HEK293 (cell line): ENCODE data around the gene WNT11.

Experiments
- CTCF ChIA-PET: fragments of 350-600 bp; formaldehyde crosslinking; extraction: SDS; loops from one replicate; lab custom pipeline; 2021; ENCODE audit warnings: antibody characterized with exemption; lab: Yijun Ruan, JAX
- POLR2A ChIA-PET: fragments of 300-600 bp; formaldehyde crosslinking; extraction: SDS; loops from one replicate; lab custom pipeline; 2020; ENCODE audit warnings: antibody characterized with exemption, inconsistent platforms; lab: Yijun Ruan, JAX
- H3K27ac ChIP-seq: fragments of 200-500 bp; sonication (Bioruptor generic); 2 replicates; pipeline ENCODE4 v1.5.1; 2014; ENCODE audit warnings: low read depth, low read length, control low read depth, inconsistent platforms; ENCODE audit errors: extremely low read depth
- H3K36me3 ChIP-seq, 2 experiments: fragments of 200-500 bp in 1 of 2; sonication (Bioruptor generic) in 1 of 2; 1 replicate in 1 of 2; 2 replicates in 1 of 2; pipeline ENCODE4 v1.5.1; 2014 to 2017; ENCODE audit warnings: inconsistent platforms in 2 of 2, low read length in 2 of 2; ENCODE audit not compliant: control insufficient read depth in 2 of 2, insufficient read depth in 1 of 2
- H3K4me1 ChIP-seq: fragments of 200-500 bp; sonication (Bioruptor generic); 2 replicates; pipeline ENCODE4 v1.5.1; 2014; ENCODE audit warnings: mild to moderate bottlenecking, low read length, inconsistent platforms; ENCODE audit not compliant: control insufficient read depth, insufficient read depth
- H3K4me3 ChIP-seq: 2 replicates; pipeline ENCODE4 v1.5.1; 2011; ENCODE audit warnings: low read depth, mild to moderate bottlenecking, control low read depth, low read length, moderate library complexity
- H3K9me3 ChIP-seq: fragments of 200-500 bp; sonication (Bioruptor generic); 2 replicates; pipeline ENCODE4 v1.5.1; 2014; ENCODE audit warnings: low read depth, low read length, inconsistent platforms; ENCODE audit not compliant: control insufficient read depth, insufficient read depth
- FEZF1 ChIP-seq: fragments of 450-650 bp; formaldehyde crosslinking; IDR thresholded peaks from 2 replicates; pipeline ENCODE4 v1.5.1; 2016; ENCODE audit warnings: missing biosample characterization, missing genetic modification characterization
- KLF1 ChIP-seq: fragments of 450-650 bp; formaldehyde crosslinking; IDR thresholded peaks from 2 replicates; pipeline ENCODE4 v1.5.1; 2016; ENCODE audit warnings: missing biosample characterization, missing genetic modification characterization
- PRDM2 ChIP-seq: fragments of 450-650 bp; formaldehyde crosslinking; IDR thresholded peaks from 2 replicates; pipeline ENCODE4 v1.5.1; 2016; ENCODE audit warnings: missing biosample characterization, missing genetic modification characterization, borderline replicate concordance
- PRDM6 ChIP-seq: fragments of 450-650 bp; formaldehyde crosslinking; IDR thresholded peaks from 2 replicates; pipeline ENCODE4 v1.5.1; 2017; ENCODE audit warnings: missing biosample characterization, missing genetic modification characterization
- ZBTB48 ChIP-seq: fragments of 450-650 bp; formaldehyde crosslinking; IDR thresholded peaks from 2 replicates; pipeline ENCODE4 v1.5.1; 2016; ENCODE audit warnings: missing biosample characterization, missing genetic modification characterization
- ZFP3 ChIP-seq: fragments of 450-650 bp; formaldehyde crosslinking; IDR thresholded peaks from 2 replicates; pipeline ENCODE4 v1.5.1; 2016; ENCODE audit warnings: low read depth, missing biosample characterization, missing genetic modification characterization
- ZNF140 ChIP-seq: fragments of 450-650 bp; formaldehyde crosslinking; IDR thresholded peaks from 2 replicates; pipeline ENCODE4 v1.5.1; 2016; ENCODE audit warnings: missing biosample characterization, missing genetic modification characterization
- ZNF184 ChIP-seq: fragments of 450-650 bp; IDR thresholded peaks from 2 replicates; pipeline ENCODE4 v1.5.1; 2018; ENCODE audit warnings: missing biosample characterization, mild to moderate bottlenecking, missing genetic modification characterization
- ZNF239 ChIP-seq: fragments of 450-650 bp; formaldehyde crosslinking; IDR thresholded peaks from 2 replicates; pipeline ENCODE4 v1.5.1; 2016; ENCODE audit warnings: missing biosample characterization, missing genetic modification characterization
- ZNF26 ChIP-seq: fragments of 450-650 bp; formaldehyde crosslinking; IDR thresholded peaks from 2 replicates; pipeline ENCODE4 v1.5.1; 2016; ENCODE audit warnings: missing biosample characterization, missing genetic modification characterization
- ZNF341 ChIP-seq: fragments of 450-650 bp; formaldehyde crosslinking; IDR thresholded peaks from 2 replicates; pipeline ENCODE4; 2016; ENCODE audit warnings: low read depth, missing biosample characterization, missing genetic modification characterization
- ZNF366 ChIP-seq: fragments of 450-650 bp; formaldehyde crosslinking; conservative IDR thresholded peaks from 2 replicates; pipeline ENCODE4 v1.5.1; 2016; ENCODE audit warnings: missing biosample characterization, missing genetic modification characterization
- ZNF426 ChIP-seq: fragments of 450-650 bp; formaldehyde crosslinking; IDR thresholded peaks from 2 replicates; pipeline ENCODE4 v1.5.1; 2017; ENCODE audit warnings: missing biosample characterization, missing genetic modification characterization, mild to moderate bottlenecking, inconsistent platforms, moderate library complexity
- ZNF48 ChIP-seq: fragments of 450-650 bp; formaldehyde crosslinking; IDR thresholded peaks from 2 replicates; pipeline ENCODE4 v1.5.1; 2016; ENCODE audit warnings: missing biosample characterization, missing genetic modification characterization
- ZNF521 ChIP-seq: fragments of 450-650 bp; formaldehyde crosslinking; IDR thresholded peaks from 2 replicates; pipeline ENCODE4 v1.5.1; 2017; ENCODE audit warnings: missing biosample characterization, mild to moderate bottlenecking, missing genetic modification characterization
- ZNF555 ChIP-seq: fragments of 450-650 bp; formaldehyde crosslinking; conservative IDR thresholded peaks from 2 replicates; pipeline ENCODE4 v1.5.1; 2017; ENCODE audit warnings: missing biosample characterization, mild to moderate bottlenecking, missing genetic modification characterization, inconsistent platforms
- ZNF600 ChIP-seq: fragments of 450-650 bp; formaldehyde crosslinking; IDR thresholded peaks from 2 replicates; pipeline ENCODE4 v1.5.1; 2016; ENCODE audit warnings: missing biosample characterization, missing genetic modification characterization
- ZNF623 ChIP-seq: fragments of 450-650 bp; formaldehyde crosslinking; IDR thresholded peaks from 2 replicates; pipeline ENCODE4 v1.5.1; 2016; ENCODE audit warnings: missing biosample characterization, missing genetic modification characterization
- ZNF626 ChIP-seq: fragments of 450-650 bp; sonication (Bioruptor Pico); formaldehyde crosslinking; IDR thresholded peaks from 2 replicates; pipeline ENCODE4 v1.5.1; 2018; ENCODE audit warnings: missing biosample characterization, missing genetic modification characterization, inconsistent platforms
- ZNF76 ChIP-seq: fragments of 450-650 bp; formaldehyde crosslinking; IDR thresholded peaks from 2 replicates; pipeline ENCODE4; 2016; ENCODE audit warnings: low read depth, missing biosample characterization, missing genetic modification characterization, borderline replicate concordance
- ZNF768 ChIP-seq: fragments of 450-650 bp; formaldehyde crosslinking; IDR thresholded peaks from 2 replicates; pipeline ENCODE4 v1.5.1; 2018; ENCODE audit warnings: missing biosample characterization, mild to moderate bottlenecking, missing genetic modification characterization
- ZNF792 ChIP-seq: fragments of 450-650 bp; formaldehyde crosslinking; IDR thresholded peaks from 2 replicates; pipeline ENCODE4 v1.5.1; 2016; ENCODE audit warnings: missing biosample characterization, missing genetic modification characterization
- ZSCAN30 ChIP-seq: fragments of 450-650 bp; IDR thresholded peaks from 2 replicates; pipeline ENCODE4 v1.5.1; 2018; ENCODE audit warnings: missing biosample characterization, mild to moderate bottlenecking, missing genetic modification characterization, moderate library complexity

Gene WNT11

GRCh38 chr11:76214968-76215548 lies 8.8 kb upstream of the WNT11 start (continued):
- no peak for TF ChIP-seq PRDM6 (tag by site-specific recombination)
- TF ChIP-seq ZNF626 (tag by site-specific recombination) = no peak
- TF ChIP-seq ZNF184 (tag by site-specific recombination) = no peak
- TF ChIP-seq ZNF140 (tag by site-specific recombination) = no peak
- no peak for TF ChIP-seq ZNF239
- TF ChIP-seq KLF1 = no peak

GRCh38 chr11:76214186-76214585 lies 7.9 kb upstream of the WNT11 start:
- H3K27ac ChIP-seq = no peak overlapping the region
- H3K4me1 ChIP-seq = no peaks in the 10 kb centered on the region; the same call in 1 of the 2 replicates
- ChIA-PET CTCF (no interaction called here), POLR2A (no interaction called here)
- H3K36me3 ChIP-seq = no peaks in the 10 kb centered on the region
- no peak overlapping the region for H3K4me3 ChIP-seq
- TF ChIP-seq ZNF792 (no peak), ZNF26 (tag by site-specific recombination) (no peak), ZNF76 (no peak), ZNF341 (tag by site-specific recombination) (no peak), ZSCAN30 (tag by site-specific recombination) (no peak), ZBTB48 (tag by site-specific recombination) (no peak), ZNF48 (tag by site-specific recombination) (no peak), ZFP3 (tag by site-specific recombination) (no peak), ZNF521 (no peak), FEZF1 (tag by site-specific recombination) (no peak)
- H3K9me3 ChIP-seq = no peaks in the 10 kb centered on the region

GRCh38 chr11:76212086-76213035 lies 6.1 kb upstream of the WNT11 start:
- TF ChIP-seq ZNF768 (tag by site-specific recombination) (no peak), ZNF600 (no peak), ZNF366 (tag by site-specific recombination) (no peak), ZNF623 (no peak), ZNF426 (tag by site-specific recombination) (no peak), ZNF555 (tag by site-specific recombination) (no peak), PRDM2 (tag by site-specific recombination) (no peak)
- TF ChIP-seq, all 188 proteins: peak for 0
- Histone ChIP-seq H3K4me3 (no peak overlapping the region), H3K9me3 (no peaks in the 10 kb centered on the region), H3K4me1 (no peaks in the 10 kb centered on the region; the same call in 1 of the 2 replicates), H3K36me3 (no peaks in the 10 kb centered on the region), H3K27ac (no peak overlapping the region)
- POLR2A ChIA-PET = no interaction called here
- CTCF ChIA-PET = interaction anchor here (0.6 to 1.6 kb wide), 3 partner anchors 16 to 408 kb away, joined by 3 to 9 read pairs (median 3); no protein-coding TSS in a partner anchor
